ENCODE data around the gene SUGP2. TPM values are rescaled to one million over a fixed set of nuclear protein-coding genes. Genes with fewer than 3 reads are reported as not detected.
"Not testable (repeated sequence)": the region's sequence is repeated elsewhere in the genome, so short reads cannot be mapped to it uniquely, and the experiment has no call there.

Gene SUGP2
- total RNA-seq, 4 donors from 2014 or later, result 18.6 to 57.4 (median 35.2) TPM

DNA sequence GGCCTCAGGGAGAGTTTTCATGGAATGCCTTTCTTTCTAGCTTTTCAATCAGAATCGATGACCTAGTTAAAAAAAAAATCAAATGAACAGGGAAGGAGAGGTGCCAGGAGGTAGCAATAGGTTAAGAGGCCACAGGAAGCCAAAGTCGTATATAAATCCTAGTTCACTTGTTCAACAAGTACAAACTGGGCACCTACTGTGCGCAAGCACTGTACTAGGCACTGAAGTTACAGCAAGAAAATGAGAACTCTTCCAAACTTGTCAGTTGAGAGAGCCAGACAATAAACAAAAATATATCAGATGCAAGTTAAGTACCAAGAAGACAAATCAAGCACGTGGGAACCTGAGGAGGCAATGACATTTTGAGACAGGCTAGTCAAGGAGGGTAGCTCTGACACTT lies 6.1 kb downstream of the SUGP2 start:
- Histone ChIP-seq H3K27ac (no peak overlapping the region), H3K36me3 (peaks cover 0 to 88% of the 10 kb centered on the region in 2 donors), H3K4me3 (no peak overlapping the region), H3K9me3 (no peaks in the 10 kb centered on the region), H3K4me1 (peaks cover 0 to 41% (median 6%) of the 10 kb centered on the region in 3 donors), H3K27me3 (no peaks in the 10 kb centered on the region)
- no peak for ATAC-seq
- WGBS, 2 donors (ENCODE audit: low coverage in 1 of 2), result 79 to 93% methylated on average over 2 to 4 of the region's 4 CpGs
- TF ChIP-seq POLR2A (IDR thresholded peaks at IDR 0.05) (no peak), POLR2AphosphoS5 (IDR thresholded peaks at IDR 0.05) (no peak), EP300 (IDR thresholded peaks at IDR 0.05) (no peak)
- TF ChIP-seq, protein P1, sequence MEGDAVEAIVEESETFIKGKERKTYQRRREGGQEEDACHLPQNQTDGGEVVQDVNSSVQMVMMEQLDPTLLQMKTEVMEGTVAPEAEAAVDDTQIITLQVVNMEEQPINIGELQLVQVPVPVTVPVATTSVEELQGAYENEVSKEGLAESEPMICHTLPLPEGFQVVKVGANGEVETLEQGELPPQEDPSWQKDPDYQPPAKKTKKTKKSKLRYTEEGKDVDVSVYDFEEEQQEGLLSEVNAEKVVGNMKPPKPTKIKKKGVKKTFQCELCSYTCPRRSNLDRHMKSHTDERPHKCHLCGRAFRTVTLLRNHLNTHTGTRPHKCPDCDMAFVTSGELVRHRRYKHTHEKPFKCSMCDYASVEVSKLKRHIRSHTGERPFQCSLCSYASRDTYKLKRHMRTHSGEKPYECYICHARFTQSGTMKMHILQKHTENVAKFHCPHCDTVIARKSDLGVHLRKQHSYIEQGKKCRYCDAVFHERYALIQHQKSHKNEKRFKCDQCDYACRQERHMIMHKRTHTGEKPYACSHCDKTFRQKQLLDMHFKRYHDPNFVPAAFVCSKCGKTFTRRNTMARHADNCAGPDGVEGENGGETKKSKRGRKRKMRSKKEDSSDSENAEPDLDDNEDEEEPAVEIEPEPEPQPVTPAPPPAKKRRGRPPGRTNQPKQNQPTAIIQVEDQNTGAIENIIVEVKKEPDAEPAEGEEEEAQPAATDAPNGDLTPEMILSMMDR (IDR thresholded peaks at IDR 0.05), result no peak

DNA sequence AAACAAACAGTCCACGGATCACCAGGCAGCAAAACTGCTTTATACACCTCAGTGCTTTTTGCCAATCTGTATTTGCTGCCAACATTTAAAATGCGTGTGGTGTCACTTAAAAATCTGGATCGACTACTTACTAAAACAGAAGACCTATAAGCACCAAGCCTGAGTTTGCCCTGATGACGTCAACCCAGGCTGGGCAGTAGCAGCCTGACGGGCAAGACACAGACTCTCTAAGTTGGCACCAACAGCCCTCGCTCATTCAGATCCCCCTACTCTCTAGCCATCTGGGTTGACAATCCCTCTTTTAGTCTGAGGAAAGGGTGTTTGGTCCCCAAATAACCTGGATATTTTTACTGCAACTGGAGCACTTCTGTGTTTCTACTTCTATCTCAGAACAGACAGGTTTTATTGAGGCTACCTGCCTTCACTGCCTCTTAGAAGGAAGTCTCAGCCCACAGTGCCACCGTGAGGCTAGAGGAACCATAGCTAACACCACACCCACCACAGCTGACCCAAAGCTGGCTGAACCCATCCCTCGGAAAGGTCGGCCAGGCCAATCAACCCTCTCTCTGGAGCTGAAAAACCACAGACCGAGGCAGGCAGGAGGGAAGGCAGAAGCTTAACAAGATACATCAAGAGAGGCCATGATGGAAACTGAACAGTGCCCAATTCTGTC lies 6.9 kb downstream of the SUGP2 start:
- no peak overlapping the region for H3K4me3 ChIP-seq
- ATAC-seq, result no peak
- WGBS, 2 donors (ENCODE audit: low coverage in 1 of 2), result 40 to 66% methylated on average over 5 to 6 of the region's 10 CpGs
- peaks cover 0 to 38% (median 0%) of the 10 kb centered on the region in 3 donors for H3K4me1 ChIP-seq
- H3K9me3 ChIP-seq, result no peaks in the 10 kb centered on the region
- H3K27ac ChIP-seq, result no peak overlapping the region
- no peak for TF ChIP-seq EP300 (IDR thresholded peaks at IDR 0.05)
- TF ChIP-seq, protein P1 (IDR thresholded peaks at IDR 0.05), result no peak
- H3K36me3 ChIP-seq, result peaks cover 0 to 95% of the 10 kb centered on the region in 2 donors
- H3K27me3 ChIP-seq, result no peaks in the 10 kb centered on the region

DNA sequence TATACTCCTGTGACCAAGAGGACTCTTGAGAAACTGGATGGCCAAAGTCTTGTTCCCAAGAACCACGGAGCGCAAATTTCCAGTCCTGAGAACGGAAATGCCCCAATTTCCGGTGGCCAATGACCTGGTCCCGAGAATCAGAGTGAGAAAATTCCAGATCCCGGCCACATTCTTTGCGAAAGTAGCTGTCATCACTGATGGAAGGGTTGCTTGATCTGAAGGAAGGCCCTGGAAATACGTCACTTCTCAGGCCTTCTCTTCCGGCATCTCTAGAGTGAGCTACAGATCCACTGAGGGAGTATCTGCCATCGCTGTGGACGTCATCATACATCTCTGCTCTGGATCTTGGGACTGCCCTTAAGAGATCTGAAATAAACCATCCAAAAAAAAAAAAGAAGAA lies 7.5 kb downstream of the SUGP2 start:
- ATAC-seq, result no peak
- WGBS, 2 donors (ENCODE audit: low coverage in 1 of 2), result 82 to 91% methylated on average over 4 of the region's 11 CpGs
- Histone ChIP-seq H3K4me1 (peaks cover 0 to 37% (median 0%) of the 10 kb centered on the region in 3 donors), H3K9me3 (no peaks in the 10 kb centered on the region), H3K36me3 (peaks cover 0 to 94% of the 10 kb centered on the region in 2 donors), H3K27me3 (no peaks in the 10 kb centered on the region), H3K4me3 (no peak overlapping the region), H3K27ac (no peak overlapping the region)
- TF ChIP-seq POLR2AphosphoS5 (IDR thresholded peaks at IDR 0.05) (no peak), POLR2A (IDR thresholded peaks at IDR 0.05) (no peak), EP300 (IDR thresholded peaks at IDR 0.05) (no peak)
- TF ChIP-seq, protein P1 (IDR thresholded peaks at IDR 0.05), result no peak

DNA sequence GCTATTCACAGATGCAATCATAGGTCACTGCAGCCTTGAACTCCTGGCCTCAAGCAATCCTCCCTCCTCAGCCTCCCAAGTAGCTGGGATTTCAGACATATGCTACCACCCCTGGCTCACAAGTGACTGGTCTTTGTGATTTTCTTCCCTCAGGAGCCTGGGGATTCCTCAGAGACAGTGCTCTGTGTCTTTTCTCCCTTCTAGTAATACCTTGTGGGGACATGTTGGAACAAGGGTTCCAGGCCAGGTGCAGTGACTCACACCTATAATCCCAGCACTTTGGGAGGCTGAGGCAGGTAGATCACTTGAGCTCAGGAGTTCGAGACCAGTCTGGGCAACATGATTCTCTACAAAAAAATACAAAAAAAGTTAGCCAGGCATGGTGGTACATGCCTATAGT lies 9.9 kb downstream of the SUGP2 start:
- not testable (repeated sequence) for H3K27ac ChIP-seq, H3K9me3 ChIP-seq, H3K4me3 ChIP-seq, H3K27me3 ChIP-seq, ATAC-seq
- Histone ChIP-seq H3K4me1 (peaks cover 0 to 30% (median 0%) of the 10 kb centered on the region in 3 donors), H3K36me3 (peaks cover 0 to 79% of the 10 kb centered on the region in 2 donors)
- WGBS, 2 donors (ENCODE audit: low coverage in 1 of 2), result no CpG with 5 or more reads among the region's 1 CpG

DNA sequence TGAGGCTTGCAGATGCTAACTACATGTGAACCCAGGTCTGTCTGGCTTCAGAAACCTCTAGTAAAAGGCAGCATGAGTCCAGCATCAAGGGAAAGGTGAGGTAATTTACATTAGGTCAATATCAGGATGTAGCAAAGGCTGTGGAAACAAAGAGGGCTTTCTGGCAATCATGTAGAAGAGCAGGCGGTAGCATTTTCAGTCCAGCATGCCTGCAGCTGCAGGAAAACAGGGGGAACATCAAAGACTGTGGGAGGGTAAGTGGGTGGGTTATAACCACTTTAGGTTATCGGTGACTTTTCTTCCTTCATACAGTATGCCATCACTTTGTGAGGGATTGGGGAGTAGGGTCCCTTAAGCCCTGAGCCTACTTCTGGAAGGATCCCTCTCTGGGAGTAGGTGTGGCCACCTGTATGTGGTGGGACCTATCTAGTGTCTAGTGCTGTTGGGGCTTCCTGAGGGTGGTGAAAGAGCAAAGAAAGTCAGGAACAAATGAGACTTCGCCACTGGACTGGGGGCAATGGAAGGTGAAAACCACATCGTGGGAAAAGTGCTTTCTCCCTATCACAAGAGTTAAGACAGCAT lies 10.8 kb downstream of the SUGP2 start:
- WGBS, 2 donors (ENCODE audit: low coverage in 1 of 2), result 77 to 88% methylated on average over 2 to 4 of the region's 4 CpGs
- peaks cover 0 to 30% (median 0%) of the 10 kb centered on the region in 3 donors for H3K4me1 ChIP-seq
- no peak for ATAC-seq
- H3K9me3 ChIP-seq, result no peaks in the 10 kb centered on the region
- H3K4me3 ChIP-seq, result no peak overlapping the region
- no peak overlapping the region for H3K27ac ChIP-seq
- no peaks in the 10 kb centered on the region for H3K27me3 ChIP-seq
- H3K36me3 ChIP-seq, result peaks cover 0 to 79% of the 10 kb centered on the region in 2 donors
- TF ChIP-seq EP300 (IDR thresholded peaks at IDR 0.05), result no peak
- TF ChIP-seq POLR2A (IDR thresholded peaks at IDR 0.05), result no peak

DNA sequence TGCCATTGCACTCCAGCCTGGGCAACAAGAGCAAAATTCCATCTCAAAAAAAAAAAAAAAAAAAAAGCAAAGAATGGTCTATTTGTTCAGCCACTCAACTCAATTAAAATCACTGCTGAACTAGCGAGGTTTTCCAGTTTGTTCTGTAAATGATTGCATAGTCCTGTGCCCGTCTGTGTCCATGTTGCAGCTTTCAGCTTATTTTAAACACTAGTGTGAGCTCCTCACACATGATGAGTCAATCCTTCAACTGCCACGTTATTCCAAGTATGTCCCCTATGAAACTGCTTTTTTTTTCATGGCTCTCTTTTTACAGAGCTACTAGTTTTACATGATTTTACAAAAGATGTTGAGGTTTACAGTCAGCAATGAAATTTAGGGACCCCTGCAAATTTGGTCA lies 12.2 kb downstream of the SUGP2 start:
- TF ChIP-seq POLR2AphosphoS5 (IDR thresholded peaks at IDR 0.05), result no peak
- TF ChIP-seq POLR2A (IDR thresholded peaks at IDR 0.05), result no peak
- no peak for TF ChIP-seq EP300 (IDR thresholded peaks at IDR 0.05)
- TF ChIP-seq, protein P1 (IDR thresholded peaks at IDR 0.05), result no peak
- WGBS, 2 donors (ENCODE audit: low coverage in 1 of 2), result 27 to 40% methylated on average over 3 of the region's 3 CpGs
- H3K36me3 ChIP-seq, result peaks cover 0 to 79% of the 10 kb centered on the region in 2 donors
- no peaks in the 10 kb centered on the region for H3K27me3 ChIP-seq
- no peaks in the 10 kb centered on the region for H3K9me3 ChIP-seq
- peaks cover 0 to 24% (median 0%) of the 10 kb centered on the region in 3 donors for H3K4me1 ChIP-seq
- ATAC-seq, result no peak
- no peak overlapping the region for H3K27ac ChIP-seq
- no peak overlapping the region for H3K4me3 ChIP-seq
